Activated T-helper 2 cell treated with anti-CD3 and anti-CD28 coated beads, Interferon-gamma antibody, Interleukin-2, Interleukin-4, amounts not matched to agents 10 μg/mL and 5 μg/mL and 100 μg/mL, durations not matched to agents 14 hours and 24 hours and 36 hours (primary cell): Measurements from ENCODE around the gene ITCH. TPM values are rescaled to one million over a fixed set of nuclear protein-coding genes. Genes with fewer than 3 reads are reported as not detected.

ENCODE experiments used
- DNase-seq: peaks from one replicate; pipeline ENCODE4 v3.0.0; 2021; ENCODE audit warnings: low spot score
- H3K27ac Mint-ChIP-seq: one replicate; pipeline ENCODE4 v1.8.0; 2021; ENCODE audit warnings: mixed read lengths
- H3K27me3 Mint-ChIP-seq: one replicate; pipeline ENCODE4 v1.8.0; 2021; ENCODE audit warnings: low read depth, mixed read lengths
- H3K36me3 Mint-ChIP-seq: one replicate; pipeline ENCODE4 v1.8.0; 2021; ENCODE audit warnings: low read depth, mixed read lengths
- H3K4me1 Mint-ChIP-seq: one replicate; pipeline ENCODE4 v1.8.0; 2021; ENCODE audit warnings: low read depth, mixed read lengths
- H3K4me3 Mint-ChIP-seq: one replicate; pipeline ENCODE4 v1.8.0; 2021; ENCODE audit warnings: low read depth, mild to moderate bottlenecking, moderate library complexity, mixed read lengths
- H3K9me3 Mint-ChIP-seq: one replicate; pipeline ENCODE4 v1.8.0; 2021; ENCODE audit warnings: mixed read lengths
- intact Hi-C: fragments of 100-400 bp; cut with micrococcal nuclease; formaldehyde crosslinking; loops from one replicate; pipeline ENCODE4 v1.15.1; 2023
- total RNA-seq: library from RNA; stranded (reverse); gene quantifications from 2 replicates; pipeline ENCODE4 v1.2.3, GENCODE V29; 2022

The ITCH gene
- total RNA-seq, 1 donor from 2014 or later: 53.0 TPM

- H3K27me3 Mint-ChIP-seq: no peaks in the 10 kb centered on the region
- H3K4me3 Mint-ChIP-seq: peak within 1 kb of the TSS; percentile 86
- peak within 1 kb of the TSS; percentile 84 for H3K27ac Mint-ChIP-seq
- no peaks in the 10 kb centered on the region for H3K9me3 Mint-ChIP-seq
- intact Hi-C loops: no loop called here
- H3K36me3 Mint-ChIP-seq: peaks cover 2% of the 10 kb centered on the region
- H3K4me1 Mint-ChIP-seq: peaks cover 10% of the 10 kb centered on the region
- peak; percentile 89 for DNase-seq
These were observed 195.5 kb downstream of the ITCH start, which contains the start of gene MAP1LC3A for GRCh38 chr20:34558320-34559218. Gene MAP1LC3A, plus strand, starts transcription at chr20:34558718. Its CDS starts 151 bp downstream, at chr20:34558869.

- DNase-seq: no peak
- peaks cover 2% of the 10 kb centered on the region for H3K36me3 Mint-ChIP-seq
- H3K4me3 Mint-ChIP-seq: peak overlapping the region; percentile 43
- no peaks in the 10 kb centered on the region for H3K9me3 Mint-ChIP-seq
- intact Hi-C loops: no loop called here
- peaks cover 10% of the 10 kb centered on the region for H3K4me1 Mint-ChIP-seq
- peak overlapping the region; percentile 24 for H3K27ac Mint-ChIP-seq
- H3K27me3 Mint-ChIP-seq: no peaks in the 10 kb centered on the region
These were observed 196.5 kb downstream of the ITCH start for GRCh38 chr20:34559311-34560140.

- H3K27ac Mint-ChIP-seq: peak overlapping the region; percentile 45
- intact Hi-C loops: no loop called here
- no peak for DNase-seq
- no peaks in the 10 kb centered on the region for H3K9me3 Mint-ChIP-seq
- peaks cover 2% of the 10 kb centered on the region for H3K36me3 Mint-ChIP-seq
- H3K4me1 Mint-ChIP-seq: peaks cover 10% of the 10 kb centered on the region
- peak overlapping the region; percentile 64 for H3K4me3 Mint-ChIP-seq
- no peaks in the 10 kb centered on the region for H3K27me3 Mint-ChIP-seq
These were observed 197.1 kb downstream of the ITCH start for GRCh38 chr20:34560141-34560523.

GRCh38 chr20:34560614-34561013, 197.5 kb downstream of the ITCH start:
- Mint-ChIP-seq H3K4me1 (peaks cover 10% of the 10 kb centered on the region), H3K4me3 (no peak overlapping the region), H3K36me3 (peaks cover 2% of the 10 kb centered on the region), H3K27me3 (no peaks in the 10 kb centered on the region), H3K9me3 (no peaks in the 10 kb centered on the region), H3K27ac (peak overlapping the region; percentile 45)
- DNase-seq: no peak
- intact Hi-C loops: no loop called here

Other genes starting within 250 kb of the ITCH start
- gene ASIP, start 121.8 kb upstream of the ITCH start, total RNA-seq: not detected in 2 replicates
- 120 and 122 TPM in 2 replicates for gene AHCY, start 59.9 kb upstream of the ITCH start, total RNA-seq
- 104 and 112 TPM in 2 replicates for gene DYNLRB1, start 153.1 kb downstream of the ITCH start, total RNA-seq
- gene MAP1LC3A, start 195.4 kb downstream of the ITCH start, total RNA-seq: 2.4 and 3.3 TPM in 2 replicates